HepG2 (cell line): ENCODE measurements around the gene ITM2B. TPM values are rescaled to one million over a fixed set of nuclear protein-coding genes. Genes with fewer than 3 reads are reported as not detected.

Source experiments
- DR1 ChIP-seq: sonication (generic); formaldehyde crosslinking; IDR thresholded peaks from 2 replicates; pipeline ENCODE4 v1.8.0; 2021; ENCODE audit warnings: mild to moderate bottlenecking, missing genetic modification reagents, inconsistent platforms
- GZF1 ChIP-seq: sonication (generic); formaldehyde crosslinking; IDR thresholded peaks from 2 replicates; pipeline ENCODE4 v1.5.1; 2020; ENCODE audit warnings: mild to moderate bottlenecking, missing genetic modification reagents
- HBP1 ChIP-seq: IDR thresholded peaks from 2 replicates; pipeline ENCODE4 v1.6.1; 2016; ENCODE audit warnings: low read depth, control low read depth
- KAT8 ChIP-seq: IDR thresholded peaks from 2 replicates; pipeline ENCODE4 v1.6.1; 2016; ENCODE audit warnings: missing genetic modification reagents, missing compliant biosample characterization
- KLF6 ChIP-seq: IDR thresholded peaks from 2 replicates; pipeline ENCODE4 v1.8.0; 2016; ENCODE audit warnings: missing biosample characterization, missing genetic modification reagents
- NONO ChIP-seq, 2 experiments: fragments of 450-650 bp in 1 of 2; sonication (generic) in 1 of 2; formaldehyde crosslinking in 1 of 2; IDR thresholded peaks in 1 of 2; conservative IDR thresholded peaks in 1 of 2; 2 replicates each; pipeline versions ENCODE4 v1.6.1 to v1.8.0; 2017 to 2022; ENCODE audit warnings: mild to moderate bottlenecking in 1 of 2, missing genetic modification reagents in 1 of 2, moderate library complexity in 1 of 2
- USF2 ChIP-seq, 2 experiments: sonication (generic) in 1 of 2; formaldehyde crosslinking in 1 of 2; IDR thresholded peaks; 2 replicates each; pipeline versions ENCODE4 v1.5.1 to v1.6.1; 2011 to 2020; ENCODE audit warnings: borderline replicate concordance in 1 of 2, low read depth in 1 of 2, low read length in 1 of 2, mild to moderate bottlenecking in 1 of 2, missing genetic modification reagents in 1 of 2, moderate library complexity in 1 of 2
- ZC3H13 ChIP-seq: sonication (generic); formaldehyde crosslinking; IDR thresholded peaks from 2 replicates; pipeline ENCODE4 v1.8.1; 2023; ENCODE audit warnings: mild to moderate bottlenecking, missing genetic modification reagents, moderate library complexity
- ZHX2 ChIP-seq, 2 experiments: sonication (generic) in 1 of 2; formaldehyde crosslinking in 1 of 2; IDR thresholded peaks; 2 replicates each; pipeline versions ENCODE4 v1.6.1 to v1.9.0; 2014 to 2022; ENCODE audit warnings: antibody characterized with exemption in 1 of 2, borderline replicate concordance in 1 of 2, inconsistent platforms in 1 of 2, low read depth in 1 of 2, missing genetic modification reagents in 1 of 2
- ZMYM2 ChIP-seq: sonication (generic); formaldehyde crosslinking; IDR thresholded peaks from 2 replicates; pipeline ENCODE4 v1.8.0; 2022; ENCODE audit warnings: mild to moderate bottlenecking, missing genetic modification reagents
- ZNF333 ChIP-seq: sonication (generic); formaldehyde crosslinking; IDR thresholded peaks from 2 replicates; pipeline ENCODE4 v1.4.0; 2020; ENCODE audit warnings: mild to moderate bottlenecking, missing genetic modification reagents, borderline replicate concordance
- ZNF441 ChIP-seq: sonication (generic); formaldehyde crosslinking; IDR thresholded peaks from 2 replicates; pipeline ENCODE4 v1.7.0; 2021; ENCODE audit warnings: missing genetic modification reagents, borderline replicate concordance
- ZNF580 ChIP-seq: IDR thresholded peaks from 2 replicates; pipeline ENCODE4 v1.6.1; 2016; ENCODE audit warnings: low read depth, borderline replicate concordance
- ZNF710 ChIP-seq: sonication (generic); formaldehyde crosslinking; IDR thresholded peaks from 2 replicates; pipeline ENCODE4 v1.5.0; 2020; ENCODE audit warnings: mild to moderate bottlenecking, missing genetic modification reagents, borderline replicate concordance
- polyA plus RNA-seq, 8 experiments: library from polyadenylated mRNA; depleted of rRNA in 3 of 8; stranded (reverse) in 7 of 8; unstranded in 1 of 8; fragments of >200 nt; fragmentation: Illumina TruSeq in 4 of 8; extraction: Trizol in 4 of 8; gene quantifications; 2 replicates each; pipeline versions ENCODE4 v1.2.1 to v1.2.3, GENCODE V29; 2011 to 2016; ENCODE audit warnings: low read depth in 4 of 8, missing spikeins in 1 of 8, mixed read lengths in 1 of 8; ENCODE audit not compliant: insufficient read depth in 1 of 8
- total RNA-seq, 5 experiments: library from RNA; depleted of rRNA; stranded (reverse); fragments of >200 nt; fragmentation: Illumina TruSeq; extraction: Trizol; gene quantifications; 2 replicates each; pipeline ENCODE4 v1.2.3, GENCODE V29; 2016; ENCODE audit warnings: low read depth in 1 of 5

ITM2B gene
- total and polyA plus RNA-seq, 2 of the 13 experiments (the other 11 are each of a cell fraction or from before 2014, with no cell fraction given) = 158 to 373 TPM

- TF ChIP-seq ZC3H13 (CRISPR knock-in tag) = peak; percentile 73
- 0 out of 2 replicates have a peak, but pooled peaks have one; percentile 13 for TF ChIP-seq DR1
- 0 out of 2 replicates have a peak, but pooled peaks have one; percentile 42 for TF ChIP-seq ZNF333 (CRISPR knock-in tag)
- TF ChIP-seq NONO (IDR thresholded peaks at IDR 0.05) = no peak
- TF ChIP-seq NONO (CRISPR knock-in tag; conservative IDR thresholded peaks at IDR 0.05) = peak; percentile 78
- peak; percentile 45; the same call in 1 of the 2 replicates for TF ChIP-seq KLF6 (CRISPR knock-in tag)
- peak; percentile 7; the same call in 1 of the 2 replicates for TF ChIP-seq ZNF441 (CRISPR knock-in tag)
- 0 out of 2 replicates have a peak, but pooled peaks have one; percentile 6 for TF ChIP-seq ZNF580 (CRISPR knock-in tag)
- TF ChIP-seq KAT8 (CRISPR knock-in tag) = peak; percentile 82
- peak; percentile 80 for TF ChIP-seq ZHX2 (IDR thresholded peaks at IDR 0.05; ENCODE audit: low read depth)
- TF ChIP-seq ZHX2 (CRISPR knock-in tag; IDR thresholded peaks at IDR 0.05; ENCODE audit: borderline replicate concordance) = no peak
- TF ChIP-seq HBP1 (CRISPR knock-in tag) = peak; percentile 28; the same call in 1 of the 2 replicates
- no peak for TF ChIP-seq GZF1 (CRISPR knock-in tag)
- TF ChIP-seq USF2 (IDR thresholded peaks at IDR 0.05; ENCODE audit: low read depth, low read length) = no peak
- no peak for TF ChIP-seq USF2 (CRISPR knock-in tag; IDR thresholded peaks at IDR 0.05; ENCODE audit: borderline replicate concordance)
- TF ChIP-seq ZMYM2 (CRISPR knock-in tag) = peak; percentile 76
- peak; percentile 61; the same call in 1 of the 2 replicates for TF ChIP-seq ZNF710 (CRISPR knock-in tag)
Measured at GRCh38 chr13:48303359-48304142, 70.5 kb downstream of the ITM2B start, which contains the start of gene RB1 (continued).
